CD14-positive monocyte (primary cell): ENCODE data around the gene BLOC1S4. TPM values are rescaled to one million over a fixed set of nuclear protein-coding genes. Genes with fewer than 3 reads are reported as not detected.

Experiments
- DNase-seq, 3 donors: peaks; one replicate each; pipeline ENCODE4 v3.0.0-alpha.2; 2011 to 2022
- H2AFZ ChIP-seq: 2 replicates; pipeline ENCODE4 v1.6.0; 2012; ENCODE audit warnings: mild to moderate bottlenecking, low read depth, low read length, inconsistent platforms; ENCODE audit not compliant: insufficient read depth, poor library complexity, severe bottlenecking
- H3K27ac ChIP-seq, 2 donors: 1 replicate in 1 of 2; 2 replicates in 1 of 2; pipeline ENCODE4 v1.5.1; 2012 to 2013; ENCODE audit warnings: low read length in 2 of 2, control low read depth in 1 of 2, inconsistent platforms in 1 of 2, low read depth in 1 of 2, mild to moderate bottlenecking in 1 of 2
- H3K27me3 ChIP-seq, 2 donors: one replicate each; pipeline versions ENCODE4 v1.6.0 to v1.6.1; 2011 to 2013; ENCODE audit warnings: low read length in 2 of 2; ENCODE audit not compliant: control insufficient read depth in 2 of 2, insufficient read depth in 2 of 2
- H3K36me3 ChIP-seq, 2 donors: replicated peaks in 1 of 2; 1 replicate in 1 of 2; 2 replicates in 1 of 2; pipeline versions ENCODE4 v1.5.1 to v1.6.1; 2012 to 2013; ENCODE audit warnings: low read length in 2 of 2, control low read depth in 1 of 2, inconsistent platforms in 1 of 2, mild to moderate bottlenecking in 1 of 2; ENCODE audit not compliant: insufficient read depth in 2 of 2, control insufficient read depth in 1 of 2
- H3K4me1 ChIP-seq, 2 donors: 1 replicate in 1 of 2; 2 replicates in 1 of 2; pipeline versions ENCODE4 v1.5.1 to v1.6.1; 2012 to 2013; ENCODE audit warnings: low read length in 2 of 2, control low read depth in 1 of 2, inconsistent platforms in 1 of 2, mild to moderate bottlenecking in 1 of 2, moderate library complexity in 1 of 2; ENCODE audit not compliant: insufficient read depth in 2 of 2, control insufficient read depth in 1 of 2
- H3K4me2 ChIP-seq: replicated peaks from 2 replicates; pipeline ENCODE3; 2012; ENCODE audit warnings: low read length, moderate library complexity, mild to moderate bottlenecking; ENCODE audit not compliant: poor library complexity, severe bottlenecking; ENCODE audit errors: extremely low read depth
- H3K4me3 ChIP-seq, 3 experiments: fragments of 200-600 bp in 1 of 3; sonication (generic) in 1 of 3; replicated peaks in 1 of 3; 1 replicate in 2 of 3; 2 replicates in 1 of 3; pipeline ENCODE4 v1.5.1; 2011 to 2013; ENCODE audit warnings: low read length in 3 of 3, mild to moderate bottlenecking in 3 of 3, control low read depth in 2 of 3, low read depth in 2 of 3, inconsistent platforms in 1 of 3, moderate library complexity in 1 of 3
- H3K79me2 ChIP-seq: 2 replicates; pipeline ENCODE4 v1.6.0; 2012; ENCODE audit warnings: mild to moderate bottlenecking, control low read depth, inconsistent platforms, low read length, moderate library complexity; ENCODE audit not compliant: insufficient read depth
- H3K9ac ChIP-seq: 2 replicates; pipeline ENCODE4 v1.6.0; 2017; ENCODE audit warnings: low read length, mild to moderate bottlenecking; ENCODE audit not compliant: insufficient read depth, poor library complexity, severe bottlenecking
- H3K9me3 ChIP-seq, 2 donors: replicated peaks in 1 of 2; 1 replicate in 1 of 2; 2 replicates in 1 of 2; pipeline versions ENCODE4 v1.5.1 to v1.6.1; 2012 to 2013; ENCODE audit warnings: low read length in 2 of 2, control low read depth in 1 of 2; ENCODE audit not compliant: control insufficient read depth in 1 of 2, insufficient read depth in 1 of 2
- H4K20me1 ChIP-seq: 2 replicates; pipeline ENCODE4 v1.6.0; 2012; ENCODE audit warnings: mild to moderate bottlenecking, low read length, control low read depth, moderate library complexity; ENCODE audit not compliant: insufficient read depth
- H3K27ac Mint-ChIP-seq, 7 donors: one replicate each; pipeline ENCODE4 v1.8.0; 2020; ENCODE audit warnings: mild to moderate bottlenecking in 7 of 7, mixed read lengths in 7 of 7, moderate library complexity in 6 of 7, inconsistent platforms in 2 of 7
- H3K27me3 Mint-ChIP-seq, 3 donors: one replicate each; pipeline ENCODE4 v1.8.0; 2021 to 2022; ENCODE audit warnings: low read depth in 3 of 3, mild to moderate bottlenecking in 3 of 3, mixed read lengths in 3 of 3, moderate library complexity in 3 of 3, inconsistent platforms in 1 of 3
- H3K36me3 Mint-ChIP-seq, 2 donors: one replicate each; pipeline ENCODE4 v1.8.0; 2020; ENCODE audit warnings: mixed read lengths in 2 of 2, inconsistent platforms in 1 of 2, mild to moderate bottlenecking in 1 of 2
- H3K4me1 Mint-ChIP-seq: one replicate; pipeline ENCODE4 v1.8.0; 2020; ENCODE audit warnings: mild to moderate bottlenecking, mixed read lengths
- H3K4me3 Mint-ChIP-seq, 2 donors: one replicate each; pipeline ENCODE4 v1.8.0; 2020; ENCODE audit warnings: mild to moderate bottlenecking in 2 of 2, mixed read lengths in 2 of 2, moderate library complexity in 1 of 2
- H3K9me3 Mint-ChIP-seq, 7 donors: one replicate each; pipeline ENCODE4 v1.8.0; 2020 to 2022; ENCODE audit warnings: mixed read lengths in 7 of 7, mild to moderate bottlenecking in 6 of 7, moderate library complexity in 6 of 7, inconsistent platforms in 2 of 7
- WGBS: methylation state at CpG from one replicate; pipeline ENCODE4 v1.1.5; 2013; ENCODE audit warnings: missing lambda C conversion rate; ENCODE audit not compliant: insufficient coverage; 5-methylcytosine and 5-hydroxymethylcytosine counted together
- intact Hi-C, 2 donors: fragments of 100-400 bp; cut with micrococcal nuclease; formaldehyde crosslinking; loops; one replicate each; pipeline versions ENCODE4 v1.15.0 to v1.15.1; 2023
- polyA plus RNA-seq, 3 donors: library from polyadenylated mRNA; depleted of rRNA in 1 of 3; unstranded in 2 of 3; stranded (reverse) in 1 of 3; fragments of 300-500 nt in 2 of 3; fragments of >200 nt in 1 of 3; fragmentation: Illumina TruSeq in 2 of 3; gene quantifications; 1 replicate in 2 of 3; 2 replicates in 1 of 3; pipeline ENCODE4 v1.2.3, GENCODE V29; 2012 to 2021
- TF ChIP-seq, protein P1 (sequence below): fragments of 200-600 bp; IDR thresholded peaks from one replicate; pipeline ENCODE4 v1.8.0; 2022; ENCODE audit warnings: antibody characterized with exemption, mild to moderate bottlenecking

Gene BLOC1S4
- polyA plus RNA-seq, 3 donors = 6.7 to 30.9 (median 20.1) TPM

DNA sequence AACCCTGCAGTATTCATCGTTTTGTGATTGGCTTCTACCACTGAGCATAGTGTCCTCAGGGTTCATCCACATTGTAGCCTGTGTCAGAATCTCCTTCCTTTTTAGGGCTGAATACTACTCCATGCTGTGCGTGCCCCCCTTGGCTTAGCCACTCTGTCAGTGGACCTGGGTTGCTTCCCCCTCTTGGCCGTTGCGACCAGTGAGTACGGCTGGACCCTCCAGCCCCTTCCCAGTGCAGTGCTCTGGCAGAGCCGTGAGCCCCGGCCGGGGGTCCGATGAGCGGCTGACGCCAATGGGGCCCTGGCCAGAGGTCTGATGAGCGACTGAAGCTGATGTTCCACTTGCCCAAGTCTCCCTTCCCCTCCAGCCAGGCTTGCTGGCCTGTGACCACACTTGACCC, 6.9 kb downstream of the BLOC1S4 start:
- peaks cover 4 to 5% of the 10 kb centered on the region in 2 donors for H3K36me3 Mint-ChIP-seq
- no peak overlapping the region for H3K4me3 ChIP-seq
- whole genome bisulfite sequencing = 97% methylated on average over 9 of the region's 12 CpGs
- H3K27me3 ChIP-seq = no peaks in the 10 kb centered on the region
- TF ChIP-seq, protein P1, sequence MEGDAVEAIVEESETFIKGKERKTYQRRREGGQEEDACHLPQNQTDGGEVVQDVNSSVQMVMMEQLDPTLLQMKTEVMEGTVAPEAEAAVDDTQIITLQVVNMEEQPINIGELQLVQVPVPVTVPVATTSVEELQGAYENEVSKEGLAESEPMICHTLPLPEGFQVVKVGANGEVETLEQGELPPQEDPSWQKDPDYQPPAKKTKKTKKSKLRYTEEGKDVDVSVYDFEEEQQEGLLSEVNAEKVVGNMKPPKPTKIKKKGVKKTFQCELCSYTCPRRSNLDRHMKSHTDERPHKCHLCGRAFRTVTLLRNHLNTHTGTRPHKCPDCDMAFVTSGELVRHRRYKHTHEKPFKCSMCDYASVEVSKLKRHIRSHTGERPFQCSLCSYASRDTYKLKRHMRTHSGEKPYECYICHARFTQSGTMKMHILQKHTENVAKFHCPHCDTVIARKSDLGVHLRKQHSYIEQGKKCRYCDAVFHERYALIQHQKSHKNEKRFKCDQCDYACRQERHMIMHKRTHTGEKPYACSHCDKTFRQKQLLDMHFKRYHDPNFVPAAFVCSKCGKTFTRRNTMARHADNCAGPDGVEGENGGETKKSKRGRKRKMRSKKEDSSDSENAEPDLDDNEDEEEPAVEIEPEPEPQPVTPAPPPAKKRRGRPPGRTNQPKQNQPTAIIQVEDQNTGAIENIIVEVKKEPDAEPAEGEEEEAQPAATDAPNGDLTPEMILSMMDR = no peak
- DNase-seq = no peak
- peaks cover 0 to 1% (median 0%) of the 10 kb centered on the region in 7 donors for H3K9me3 Mint-ChIP-seq
- peaks cover 4 to 6% of the 10 kb centered on the region in 2 donors for H3K4me1 ChIP-seq
- peaks cover 2 to 5% (median 2%) of the 10 kb centered on the region in 3 donors for H3K27me3 Mint-ChIP-seq
- peaks cover 3% of the 10 kb centered on the region for H4K20me1 ChIP-seq
- H3K4me3 Mint-ChIP-seq = no peak overlapping the region
- no peak overlapping the region for H2AFZ ChIP-seq
- intact Hi-C loops = loop anchor here (5.0 kb wide), 3 partner anchors 144 to 359 kb away; no protein-coding TSS in a partner anchor
- H3K9me3 ChIP-seq = no peaks in the 10 kb centered on the region
- no peak overlapping the region for H3K9ac ChIP-seq
- H3K36me3 ChIP-seq = no peaks in the 10 kb centered on the region
- H3K4me1 Mint-ChIP-seq = peaks cover 9% of the 10 kb centered on the region
- H3K27ac Mint-ChIP-seq = no peak overlapping the region
- H3K4me2 ChIP-seq = no peak overlapping the region
- H3K27ac ChIP-seq = no peak overlapping the region
- H3K79me2 ChIP-seq = peaks cover 3% of the 10 kb centered on the region

DNA sequence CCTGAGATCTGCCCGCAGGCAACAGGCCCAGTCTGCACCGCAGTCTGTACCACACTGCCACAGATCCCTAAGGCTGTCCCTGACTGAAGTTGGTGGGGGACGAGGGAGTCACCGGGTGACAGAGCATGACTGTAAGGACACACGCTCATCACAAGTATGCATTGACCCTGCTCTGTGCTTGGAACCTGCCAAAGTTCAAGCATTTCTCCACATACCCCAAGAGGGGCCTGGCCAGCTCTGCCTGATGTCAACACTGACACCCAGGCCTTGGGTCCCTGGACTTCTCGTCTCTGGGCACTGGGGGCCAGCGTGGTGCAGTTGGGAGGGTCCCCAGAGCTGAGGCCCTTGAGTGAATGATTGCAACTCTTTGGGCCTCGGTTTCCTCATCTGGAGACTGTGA, 7.9 kb downstream of the BLOC1S4 start:
- Histone ChIP-seq H4K20me1 (no peaks in the 10 kb centered on the region), H3K27me3 (no peaks in the 10 kb centered on the region), H3K4me2 (no peak overlapping the region), H3K79me2 (no peaks in the 10 kb centered on the region), H2AFZ (no peak overlapping the region), H3K27ac (no peak overlapping the region), H3K9me3 (no peaks in the 10 kb centered on the region), H3K4me1 (peaks cover 4 to 6% of the 10 kb centered on the region in 2 donors), H3K4me3 (no peak overlapping the region), H3K36me3 (no peaks in the 10 kb centered on the region), H3K9ac (no peak overlapping the region)
- intact Hi-C loops = loop anchor here (5.0 kb wide), 3 partner anchors 143 to 358 kb away; no protein-coding TSS in a partner anchor
- Mint-ChIP-seq H3K36me3 (peaks cover 0 to 3% of the 10 kb centered on the region in 2 donors), H3K4me1 (peaks cover 9% of the 10 kb centered on the region), H3K9me3 (peaks cover 0 to 1% (median 0%) of the 10 kb centered on the region in 7 donors), H3K27ac (no peak overlapping the region), H3K4me3 (no peak overlapping the region), H3K27me3 (peaks cover under 1 to 7% (median 2%) of the 10 kb centered on the region in 3 donors)
- DNase-seq = no peak
- TF ChIP-seq, protein P1 = no peak
- over 99% methylated on average over 8 of the region's 8 CpGs for WGBS
